ENCODE measurements around the gene GGCX. TPM values are rescaled to one million over a fixed set of nuclear protein-coding genes. Genes with fewer than 3 reads are reported as not detected.

GGCX gene
- total RNA-seq, 2 donors from 2014 or later: 17.8 to 52.7 TPM

GRCh38 chr2:85550486-85550885 lies 10.8 kb downstream of the GGCX start:
- no peak for DNase-seq (ENCODE audit: low spot score)
- Histone ChIP-seq H3K4me3 (no peak overlapping the region), H3K9me3 (no peaks in the 10 kb centered on the region), H3K4me1 (replicated peaks) (no peaks in the 10 kb centered on the region), H3K36me3 (peaks cover 0 to 17% of the 10 kb centered on the region in 2 donors), H3K27ac (peak overlapping the region; percentile 18 to 26), H3K27me3 (replicated peaks; ENCODE audit: insufficient read depth) (no peaks in the 10 kb centered on the region)
- intact Hi-C loops (cut with DNase I): no loop called here
- WGBS: 86% methylated on average over 10 of the region's 10 CpGs
- TF ChIP-seq POLR2AphosphoS5 (IDR thresholded peaks at IDR 0.05) (no peak), CTCF (IDR thresholded peaks at IDR 0.05) (no peak)

- TF ChIP-seq CTCF (IDR thresholded peaks at IDR 0.05): no peak
- TF ChIP-seq POLR2AphosphoS5 (IDR thresholded peaks at IDR 0.05): no peak
- no peak for TF ChIP-seq POLR2A (IDR thresholded peaks at IDR 0.05)
- peak overlapping the region; percentile 18 to 26 for H3K27ac ChIP-seq
- peaks cover 0 to 17% of the 10 kb centered on the region in 2 donors for H3K36me3 ChIP-seq
- H3K9me3 ChIP-seq: no peaks in the 10 kb centered on the region
- H3K27me3 ChIP-seq (replicated peaks; ENCODE audit: insufficient read depth): no peaks in the 10 kb centered on the region
- no peak overlapping the region for H3K4me3 ChIP-seq
- no peaks in the 10 kb centered on the region for H3K4me1 ChIP-seq (replicated peaks)
- intact Hi-C loops (cut with DNase I): no loop called here
- no peak for DNase-seq (ENCODE audit: low spot score)
- 21% methylated on average over 4 of the region's 4 CpGs for WGBS
Observed at GRCh38 chr2:85549826-85550225, 11.5 kb downstream of the GGCX start.

- peaks cover 3 to 14% of the 10 kb centered on the region in 2 donors for H3K36me3 ChIP-seq
- WGBS: 57% methylated on average over 10 of the region's 10 CpGs
Observed at GRCh38 chr2:85549095-85549494, 12.2 kb downstream of the GGCX start.

GRCh38 chr2:85548608-85548900 lies 12.7 kb downstream of the GGCX start:
- Histone ChIP-seq H3K36me3 (peaks cover 8 to 12% of the 10 kb centered on the region in 2 donors), H3K27ac (no peak overlapping the region), H3K4me1 (replicated peaks) (no peaks in the 10 kb centered on the region), H3K4me3 (no peak overlapping the region), H3K27me3 (replicated peaks; ENCODE audit: insufficient read depth) (no peaks in the 10 kb centered on the region), H3K9me3 (no peaks in the 10 kb centered on the region)
- 13% methylated on average over 2 of the region's 2 CpGs for whole genome bisulfite sequencing
- intact Hi-C loops (cut with DNase I): no loop called here
- TF ChIP-seq POLR2A (IDR thresholded peaks at IDR 0.05): no peak
- no peak for TF ChIP-seq CTCF (IDR thresholded peaks at IDR 0.05)
- no peak for TF ChIP-seq POLR2AphosphoS5 (IDR thresholded peaks at IDR 0.05)
- DNase-seq (ENCODE audit: low spot score): no peak

More at GRCh38 chr2:85549095-85549494, 12.2 kb downstream of the GGCX start:
- Histone ChIP-seq H3K4me1 (replicated peaks) (no peaks in the 10 kb centered on the region), H3K27ac (no peak overlapping the region), H3K27me3 (replicated peaks; ENCODE audit: insufficient read depth) (no peaks in the 10 kb centered on the region), H3K9me3 (no peaks in the 10 kb centered on the region), H3K4me3 (no peak overlapping the region)
- intact Hi-C loops (cut with DNase I): no loop called here
- TF ChIP-seq POLR2A (IDR thresholded peaks at IDR 0.05) (no peak), POLR2AphosphoS5 (IDR thresholded peaks at IDR 0.05) (peak; percentile 77)
- peak; percentile 35 for DNase-seq (ENCODE audit: low spot score)

GRCh38 chr2:85547859-85548607 lies 13.3 kb downstream of the GGCX start:
- no peaks in the 10 kb centered on the region for H3K4me1 ChIP-seq (replicated peaks)
- intact Hi-C loops (cut with DNase I): no loop called here
- H3K9me3 ChIP-seq: no peaks in the 10 kb centered on the region
- TF ChIP-seq POLR2A (IDR thresholded peaks at IDR 0.05) (no peak), CTCF (IDR thresholded peaks at IDR 0.05) (no peak), POLR2AphosphoS5 (IDR thresholded peaks at IDR 0.05) (no peak)
- peak overlapping the region in 1 of 2 donors; percentile 7 for H3K27ac ChIP-seq
- H3K27me3 ChIP-seq (replicated peaks; ENCODE audit: insufficient read depth): no peaks in the 10 kb centered on the region
- DNase-seq (ENCODE audit: low spot score): no peak
- peaks cover 9 to 14% of the 10 kb centered on the region in 2 donors for H3K36me3 ChIP-seq
- 73% methylated on average over 6 of the region's 6 CpGs for WGBS
- no peak overlapping the region for H3K4me3 ChIP-seq

All from prostate gland (tissue), 2 donors.